Measurements from ENCODE around the gene HECW1. TPM values are rescaled to one million over a fixed set of nuclear protein-coding genes. Genes with fewer than 3 reads are reported as not detected.

HECW1 gene
- total and polyA plus RNA-seq, 2 of the 8 experiments (the other 6 are each of a cell fraction or from before 2014, with no cell fraction given) = 2.9 to 12.7 TPM

DNA sequence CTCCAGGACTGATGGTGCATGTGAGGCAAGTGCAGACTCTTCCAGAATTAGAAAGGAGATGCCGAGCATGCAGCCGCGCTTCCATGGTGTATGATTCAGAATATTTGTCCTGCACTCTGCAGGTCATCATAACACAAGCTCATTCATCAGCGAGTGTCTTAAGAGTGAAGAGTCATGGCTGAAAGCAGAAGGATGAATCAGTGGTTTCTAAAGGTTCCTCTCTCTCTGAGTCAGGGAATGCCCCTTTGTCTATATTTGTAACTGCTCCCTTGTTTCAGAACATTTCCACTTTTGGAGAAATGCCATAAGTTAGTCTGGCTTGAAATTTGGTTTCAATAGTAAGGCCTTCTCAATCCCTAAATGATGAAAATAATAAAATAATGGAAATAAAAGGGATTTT, 52.3 kb downstream of the HECW1 start (continued):
- TF ChIP-seq SP2 (IDR thresholded peaks at IDR 0.05; ENCODE audit: low read length) (no peak), BRCA1 (IDR thresholded peaks at IDR 0.05; ENCODE audit: low read depth, low read length) (no peak), BCL11A (IDR thresholded peaks at IDR 0.05; ENCODE audit: low read depth in 2 of 2, low read length in 2 of 2) (no peak)
- TF ChIP-seq, protein P1, sequence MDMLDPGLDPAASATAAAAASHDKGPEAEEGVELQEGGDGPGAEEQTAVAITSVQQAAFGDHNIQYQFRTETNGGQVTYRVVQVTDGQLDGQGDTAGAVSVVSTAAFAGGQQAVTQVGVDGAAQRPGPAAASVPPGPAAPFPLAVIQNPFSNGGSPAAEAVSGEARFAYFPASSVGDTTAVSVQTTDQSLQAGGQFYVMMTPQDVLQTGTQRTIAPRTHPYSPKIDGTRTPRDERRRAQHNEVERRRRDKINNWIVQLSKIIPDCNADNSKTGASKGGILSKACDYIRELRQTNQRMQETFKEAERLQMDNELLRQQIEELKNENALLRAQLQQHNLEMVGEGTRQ (IDR thresholded peaks at IDR 0.05; ENCODE audit: low read length) = no peak

Data from H1 (cell line).